G401 (cell line): ENCODE results near the gene TNXB. TPM values are rescaled to one million over a fixed set of nuclear protein-coding genes. Genes with fewer than 3 reads are reported as not detected.

ENCODE experiments used
- DNase-seq: peaks from one replicate; pipeline ENCODE4 v3.0.0-alpha.2; 2015; ENCODE audit warnings: low spot score
- in situ Hi-C: cut with HindIII; loops from 2 replicates; pipeline ENCODE4 v1.10.0; 2016; ENCODE audit warnings: low sequenced_read_pairs, mixed read lengths
- total RNA-seq: library from RNA; depleted of rRNA; stranded (reverse); fragments of >200 nt; shearing (Covaris generic); gene quantifications from 2 replicates; pipeline ENCODE4 v1.2.3, GENCODE V29; 2014; rRNA removed

TNXB gene
- total RNA-seq = under 0.01 TPM in 1 of 2 replicates, not detected in the other

GRCh38 chr6:32109114-32109764, at the start of gene TNXB:
TNXB (minus strand) TSS chr6:32109338; CDS start chr6:32098198, 11,140 bp downstream.
- DNase-seq = no peak
- in situ Hi-C loops = no loop called here

DNA sequence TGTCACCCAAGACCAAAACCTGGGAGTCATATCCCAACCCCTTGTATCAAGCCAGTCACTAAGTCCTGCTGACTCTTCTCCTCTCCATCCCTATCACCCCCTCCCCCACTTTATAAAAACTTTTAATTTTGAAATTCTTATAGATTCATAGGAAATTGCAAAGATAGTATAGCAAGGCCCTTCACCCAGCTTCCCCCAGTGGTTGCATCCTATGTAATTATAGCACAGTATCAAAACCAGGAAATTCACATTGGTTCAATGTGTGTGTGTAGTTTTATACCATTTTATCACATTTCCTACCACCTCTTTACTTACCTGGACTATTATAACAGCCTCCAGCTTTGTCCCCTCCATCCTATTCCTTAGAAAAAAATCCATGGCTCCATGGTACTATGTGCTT, 48.9 kb upstream of the TNXB start:
- no peak for DNase-seq
- in situ Hi-C loops = no loop called here

- in situ Hi-C loops = no loop called here
- no peak for DNase-seq
These were observed 47.8 kb upstream of the TNXB start for GRCh38 chr6:32156891-32157290.

- DNase-seq = peak; percentile 72
- in situ Hi-C loops = no loop called here
These were observed 45.5 kb upstream of the TNXB start for GRCh38 chr6:32154514-32155161.

DNA sequence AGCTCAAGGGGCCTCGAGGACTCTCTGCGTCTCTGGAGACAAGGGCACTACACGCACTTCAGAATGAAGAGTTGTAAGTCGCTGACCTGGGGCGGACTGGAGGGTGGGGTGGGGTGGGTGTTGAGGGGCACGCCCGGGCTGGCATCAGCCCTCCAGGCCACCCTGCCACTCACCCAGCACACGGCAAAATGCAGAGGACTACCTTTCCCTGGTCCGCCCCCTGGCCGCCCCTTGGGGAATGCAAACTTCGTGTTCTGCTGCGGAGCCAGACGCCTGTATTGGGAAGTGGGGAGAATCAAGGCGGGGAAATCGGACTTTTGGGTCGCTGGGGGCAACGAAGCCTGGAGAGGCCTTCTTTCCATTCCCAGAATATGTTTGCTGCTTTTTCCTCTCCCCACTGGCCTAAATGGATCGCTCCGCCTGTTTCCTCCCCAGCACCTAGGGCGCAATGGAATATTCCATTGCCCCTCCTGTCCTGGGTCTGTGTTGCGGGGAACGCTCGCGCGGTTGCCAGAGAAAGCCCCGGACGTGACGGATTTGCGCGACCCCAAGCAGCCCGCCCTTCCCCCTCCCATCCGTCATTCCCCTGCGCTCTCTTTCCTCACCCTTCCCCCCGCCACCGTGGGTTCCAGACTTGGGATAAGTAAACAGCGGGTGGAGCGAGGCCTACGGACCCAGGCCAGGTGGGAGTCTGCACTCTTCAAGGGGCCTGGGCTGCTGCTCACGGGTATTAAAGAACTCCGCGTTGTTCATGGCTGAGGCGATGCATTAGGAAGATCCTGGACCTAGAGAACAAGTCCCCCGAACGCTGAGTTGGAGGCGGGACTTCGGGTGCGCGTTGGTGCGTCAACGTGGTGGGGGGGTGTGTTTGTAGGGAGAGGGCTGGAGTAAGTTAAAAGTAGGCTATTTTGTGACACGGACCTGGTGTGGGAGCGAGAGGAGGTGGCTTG, 44.7 kb upstream of the TNXB start, which contains the start of gene PPT2:
Gene PPT2 (plus strand): TSS at position 578 of the 950 bp plus-strand sequence. CDS start 454 bp downstream, outside the sequence.
- in situ Hi-C loops = no loop called here
- DNase-seq = peak; percentile 95

DNA sequence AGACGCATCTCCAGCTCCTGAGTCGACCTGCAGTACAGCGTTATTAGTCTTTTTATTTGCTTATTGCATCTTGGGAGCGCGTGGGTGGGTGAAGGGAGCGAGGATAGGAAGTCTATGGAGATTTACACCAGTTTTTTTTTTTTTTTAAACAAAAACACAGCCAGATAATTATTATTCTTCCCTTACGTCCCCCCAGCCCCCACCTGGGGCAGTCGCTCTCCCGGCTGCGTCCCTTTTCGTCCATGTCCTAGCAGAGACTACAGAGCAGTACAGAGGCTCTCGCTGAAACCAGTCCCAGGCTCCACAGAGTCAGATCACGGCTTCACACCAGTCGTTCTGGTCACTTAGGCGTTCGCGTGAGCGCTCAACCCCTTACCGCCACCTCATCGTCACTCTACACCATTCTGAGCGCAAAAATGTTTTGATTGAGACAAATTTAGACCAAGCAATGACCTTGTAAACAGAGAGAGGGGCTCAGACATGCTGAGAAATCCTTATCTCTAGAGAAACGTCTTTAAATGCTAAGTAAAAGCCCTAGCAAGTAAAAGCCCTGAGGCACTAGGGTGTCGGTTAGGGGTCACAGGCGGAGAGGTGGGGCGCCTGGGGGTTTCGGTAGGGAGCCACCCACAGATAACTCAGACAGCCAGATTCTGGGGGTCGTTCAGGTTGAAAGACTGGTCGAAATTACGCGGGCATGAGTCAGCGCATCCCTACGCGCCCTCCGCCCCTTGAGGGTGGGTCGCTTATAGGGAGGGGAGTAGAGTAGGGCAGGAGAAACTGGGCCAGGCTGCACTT, 43.8 kb upstream of the TNXB start:
- in situ Hi-C loops = no loop called here
- peak; percentile 75 for DNase-seq

DNA sequence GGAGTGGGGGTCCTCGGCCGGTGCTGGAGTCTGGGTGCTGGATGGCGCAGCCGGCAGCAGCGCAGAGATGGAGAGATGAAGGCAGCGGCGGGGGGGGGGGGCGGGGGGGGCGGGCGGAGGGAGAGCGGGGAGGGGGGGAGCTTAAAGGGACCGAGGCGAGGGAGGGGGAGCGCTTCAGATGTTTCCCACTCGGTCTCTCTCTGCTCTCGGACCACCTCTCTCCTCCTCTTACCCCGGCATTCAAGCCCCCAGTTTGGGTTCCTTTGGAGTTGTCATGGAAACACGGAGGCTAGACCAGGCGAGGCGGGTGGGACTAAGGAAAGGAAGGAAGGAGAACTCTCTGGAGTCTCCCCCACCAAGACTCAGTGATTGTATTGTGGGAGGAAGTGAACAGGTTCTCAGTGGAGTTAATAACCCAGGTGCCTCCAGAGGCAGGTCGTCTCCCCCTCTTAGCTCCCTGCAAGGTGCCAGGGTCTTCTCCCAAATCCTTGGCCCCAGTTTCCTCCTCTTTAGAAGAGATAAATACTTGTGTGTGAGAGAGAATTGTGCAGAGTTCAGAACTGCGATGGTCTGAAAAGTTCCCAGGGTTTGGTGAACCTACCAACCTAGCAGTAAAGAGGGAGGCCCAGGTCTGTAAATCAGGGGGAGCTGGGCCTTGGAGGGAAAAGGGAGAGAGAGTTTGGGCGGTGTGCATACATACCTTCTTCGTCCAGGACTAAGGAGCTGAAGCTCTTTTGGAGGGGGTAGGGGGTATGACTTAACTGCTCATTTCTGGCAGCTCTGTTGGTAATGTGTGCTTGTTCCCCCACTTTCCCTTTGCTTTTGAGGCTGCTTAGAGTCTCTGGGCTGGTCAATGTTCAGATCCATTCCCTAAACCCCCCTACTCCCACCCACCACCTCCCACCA, 43.0 kb upstream of the TNXB start, which contains the start of gene PRRT1:
Gene PRRT1 (minus strand): TSS at position 77 of the 906 bp plus-strand sequence. CDS start 112 bp downstream, outside the sequence.
- peak; percentile 72 for DNase-seq
- in situ Hi-C loops = no loop called here

DNA sequence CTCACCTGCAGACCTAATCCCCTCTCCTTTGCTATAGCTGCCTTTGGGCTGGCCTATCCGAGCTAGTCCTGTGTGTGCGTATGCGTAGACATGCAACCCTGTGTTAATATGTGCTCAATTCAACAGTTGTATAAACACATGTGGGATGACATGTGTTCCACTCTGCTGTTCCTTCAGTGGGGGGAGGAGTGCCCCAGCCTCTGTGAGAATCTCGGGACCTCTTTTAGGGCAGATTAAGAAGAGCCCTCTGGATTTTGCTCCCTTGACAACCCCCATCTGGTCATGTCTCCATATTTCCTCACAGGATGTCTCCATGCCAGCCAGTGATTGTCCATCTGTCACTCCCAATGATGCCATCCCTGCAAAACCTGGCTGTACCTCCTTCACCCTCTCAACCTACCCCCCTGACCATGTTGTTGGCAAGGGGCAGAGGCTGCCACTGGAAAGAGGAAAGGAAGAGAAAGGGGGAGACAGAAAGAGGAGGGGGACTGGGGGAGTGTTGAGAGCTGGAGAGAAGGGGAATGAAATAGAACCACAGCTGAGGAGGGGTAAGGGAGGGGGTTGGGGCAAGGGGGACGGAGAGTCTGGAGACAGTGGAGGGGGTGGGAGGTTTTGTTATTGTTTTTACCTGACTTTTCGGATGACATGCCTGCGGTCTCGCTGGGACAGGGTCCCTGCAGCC, 42.2 kb upstream of the TNXB start:
- peak; percentile 95 for DNase-seq
- in situ Hi-C loops = no loop called here

GRCh38 chr6:32149932-32150870, 41.1 kb upstream of the TNXB start:
- peak; percentile 20 for DNase-seq
- in situ Hi-C loops = no loop called here

DNA sequence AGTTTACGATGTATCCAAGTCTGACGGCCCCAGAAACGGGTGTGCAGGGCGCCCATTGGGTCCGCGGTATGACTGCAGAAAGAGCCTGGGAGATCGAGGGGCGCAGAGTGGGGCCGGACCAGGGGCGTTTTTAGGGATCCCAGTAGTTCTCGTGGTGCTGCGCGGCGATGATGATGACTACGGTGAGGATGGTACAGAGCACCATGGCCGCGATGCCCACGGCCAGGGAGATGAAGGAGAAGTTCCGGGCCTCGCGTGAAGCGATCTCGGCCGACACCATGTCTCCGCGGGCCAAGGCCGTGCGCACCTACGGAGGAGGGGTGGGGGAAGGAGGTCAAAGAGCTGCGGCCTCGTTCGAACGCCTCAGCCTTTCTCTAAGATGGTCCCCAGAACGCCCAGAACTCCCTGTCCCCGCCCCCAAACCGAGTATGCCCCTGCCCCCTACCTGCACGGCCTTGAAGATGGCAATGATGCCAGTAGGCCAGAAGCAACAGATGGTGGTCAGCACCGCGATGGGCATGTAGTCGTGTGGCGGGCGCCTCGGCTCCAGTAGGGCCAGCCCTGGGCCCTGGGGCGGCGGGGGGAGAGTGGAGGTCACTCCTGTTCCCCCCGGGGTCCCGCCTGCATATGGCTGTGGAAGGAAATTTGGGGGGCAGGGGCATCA, 40.1 kb upstream of the TNXB start:
- in situ Hi-C loops = no loop called here
- no peak for DNase-seq

- in situ Hi-C loops = no loop called here
These were observed 39.4 kb upstream of the TNXB start for GRCh38 chr6:32148289-32149091.

GRCh38 chr6:32147401-32148132, 38.4 kb upstream of the TNXB start:
- in situ Hi-C loops = no loop called here
- no peak for DNase-seq

More at GRCh38 chr6:32148289-32149091, 39.4 kb upstream of the TNXB start:
- DNase-seq = no peak

GRCh38 chr6:32146687-32147086, 37.5 kb upstream of the TNXB start:
- in situ Hi-C loops = no loop called here
- DNase-seq = no peak

GRCh38 chr6:32146287-32146686, 37.1 kb upstream of the TNXB start:
- no peak for DNase-seq
- in situ Hi-C loops = no loop called here
